ENCODE measurements around the gene FRMD4A.
"Not testable (repeated sequence)": the region's sequence is repeated elsewhere in the genome, so short reads cannot be mapped to it uniquely, and the experiment has no call there.

Gene FRMD4A

GRCh38 chr10:13834581-13835286, 496.0 kb downstream of the FRMD4A start:
- peak in 2 of 3 experiments; percentile 47 to 75 for DNase-seq

GRCh38 chr10:13831711-13832141, 499.0 kb downstream of the FRMD4A start:
- no peak for DNase-seq

- no peak for DNase-seq
These were observed 500.3 kb downstream of the FRMD4A start for GRCh38 chr10:13830385-13830784.

GRCh38 chr10:13829790-13830189, 500.9 kb downstream of the FRMD4A start:
- DNase-seq: no peak

GRCh38 chr10:13828284-13828683, 502.4 kb downstream of the FRMD4A start:
- DNase-seq: not testable (repeated sequence)

GRCh38 chr10:13827076-13827797, 503.5 kb downstream of the FRMD4A start:
- no peak for DNase-seq

- DNase-seq: peak in 1 of 3 experiments; percentile 0
These were observed 506.9 kb downstream of the FRMD4A start for GRCh38 chr10:13823709-13824405.

- DNase-seq: peak in 2 of 3 experiments; percentile 9 to 60
These were observed 507.5 kb downstream of the FRMD4A start for GRCh38 chr10:13823096-13823708.

- no peak for DNase-seq
These were observed 508.2 kb downstream of the FRMD4A start for GRCh38 chr10:13822490-13822889.

GRCh38 chr10:13820964-13821337, 509.8 kb downstream of the FRMD4A start:
- DNase-seq: no peak

GRCh38 chr10:13820119-13820963, 510.4 kb downstream of the FRMD4A start:
- DNase-seq: no peak

GRCh38 chr10:13816195-13816925, 514.4 kb downstream of the FRMD4A start:
- DNase-seq: peak in 2 of 3 experiments; percentile 69 to 93

- no peak for DNase-seq
These were observed 515.0 kb downstream of the FRMD4A start for GRCh38 chr10:13815756-13816155.

- no peak for DNase-seq
These were observed 517.2 kb downstream of the FRMD4A start for GRCh38 chr10:13813550-13813949.

GRCh38 chr10:13812804-13813203, 517.9 kb downstream of the FRMD4A start:
- no peak for DNase-seq

GRCh38 chr10:13810568-13810967, 520.2 kb downstream of the FRMD4A start:
- no peak for DNase-seq

GRCh38 chr10:13809427-13809826, 521.3 kb downstream of the FRMD4A start:
- DNase-seq: no peak

GRCh38 chr10:13808556-13809391, 522.0 kb downstream of the FRMD4A start:
- DNase-seq: peak in 2 of 3 experiments; percentile 2 to 45

GRCh38 chr10:13806419-13806818, 524.3 kb downstream of the FRMD4A start:
- no peak for DNase-seq

Data from NCI-H1417 (cell line).